GM21515 (cell line): ENCODE measurements around the gene ACSL6.

Experiments
- ATAC-seq: cut with Tn5 transposase; IDR thresholded peaks from one replicate; pipeline ENCODE4 v1.9.1; 2021; ENCODE audit not compliant: unreplicated experiment

Gene ACSL6

GRCh38 chr5:132011622-132012343, at the start of gene ACSL6:
ACSL6 (minus strand) TSS chr5:132011658; CDS start chr5:132011553, 105 bp downstream.
- ATAC-seq = no peak

GRCh38 chr5:132060501-132061161, 49.2 kb upstream of the ACSL6 start, which contains the start of gene IL3:
IL3 (plus strand) TSS chr5:132060655; CDS start chr5:132060707, 52 bp downstream.
- ATAC-seq = no peak

GRCh38 chr5:132059696-132060500, 48.4 kb upstream of the ACSL6 start:
- ATAC-seq = no peak

- no peak for ATAC-seq
These were observed 47.7 kb upstream of the ACSL6 start for GRCh38 chr5:132059043-132059695.

- no peak for ATAC-seq
These were observed 47.2 kb upstream of the ACSL6 start for GRCh38 chr5:132058646-132059042.

- ATAC-seq = no peak
These were observed 46.2 kb upstream of the ACSL6 start for GRCh38 chr5:132057498-132058255.

GRCh38 chr5:132056610-132057497, 45.4 kb upstream of the ACSL6 start:
- ATAC-seq = no peak

GRCh38 chr5:132055808-132056609, 44.6 kb upstream of the ACSL6 start:
- ATAC-seq = no peak

GRCh38 chr5:132055441-132055807, 44.0 kb upstream of the ACSL6 start:
- no peak for ATAC-seq

GRCh38 chr5:132054697-132055440, 43.4 kb upstream of the ACSL6 start:
- no peak for ATAC-seq

- no peak for ATAC-seq
These were observed 42.7 kb upstream of the ACSL6 start for GRCh38 chr5:132054031-132054696.

- ATAC-seq = no peak
These were observed 42.0 kb upstream of the ACSL6 start for GRCh38 chr5:132053483-132053882.

GRCh38 chr5:132052520-132052919, 41.1 kb upstream of the ACSL6 start:
- no peak for ATAC-seq

- ATAC-seq = no peak
These were observed 39.4 kb upstream of the ACSL6 start for GRCh38 chr5:132050661-132051552.

GRCh38 chr5:132050136-132050535, 38.7 kb upstream of the ACSL6 start:
- no peak for ATAC-seq

GRCh38 chr5:132049559-132049958, 38.1 kb upstream of the ACSL6 start:
- ATAC-seq = no peak
